A673 (cell line): ENCODE measurements around the gene ADM2. TPM values are rescaled to one million over a fixed set of nuclear protein-coding genes. Genes with fewer than 3 reads are reported as not detected.
A peak's percentile ranks its signal among the peaks of the same experiment; 100 is the strongest.

Experiments
- BruUV-seq: library from RNA; stranded (reverse); fragments of 400-500 nt; replicated peaks from 2 replicates; lab custom pipeline; 2021; lab: Mats Ljungman, UMichigan
- CTCF ChIA-PET: fragments of 300-600 bp; sonication (Branson Sonifier 250); formaldehyde crosslinking; loops from one replicate; lab custom pipeline; 2022; ENCODE audit warnings: antibody characterized with exemption; lab: Charles Lee
- POLR2A ChIA-PET: fragments of 300-600 bp; sonication (Branson Sonifier 250); formaldehyde crosslinking; loops from one replicate; lab custom pipeline; 2022; ENCODE audit warnings: antibody characterized with exemption; ENCODE audit not compliant: low non-redundant PET; lab: Charles Lee
- DNase-seq: peaks from one replicate; pipeline ENCODE4 v3.0.0-alpha.2; 2015; ENCODE audit warnings: low spot score
- H3K27ac ChIP-seq: fragments of 200-600 bp; sonication (generic); 2 replicates; pipeline ENCODE4 v1.5.1; 2016; ENCODE audit warnings: mixed run types, low read depth, mild to moderate bottlenecking, mixed read lengths, antibody characterized with exemption, low read length; ENCODE audit not compliant: poor library complexity, severe bottlenecking
- H3K27me3 ChIP-seq: fragments of 200-600 bp; sonication (generic); replicated peaks from 2 replicates; pipeline ENCODE4 v1.6.1; 2017; ENCODE audit warnings: mixed run types, low read depth, mild to moderate bottlenecking, mixed read lengths, antibody characterized with exemption, low read length; ENCODE audit not compliant: insufficient read depth, poor library complexity
- H3K36me3 ChIP-seq: fragments of 200-600 bp; sonication (generic); 2 replicates; pipeline ENCODE4 v1.6.1; 2016; ENCODE audit warnings: mixed run types, mild to moderate bottlenecking, mixed read lengths, antibody characterized with exemption, low read length; ENCODE audit not compliant: insufficient read depth, poor library complexity, severe bottlenecking
- H3K4me1 ChIP-seq: fragments of 200-600 bp; sonication (generic); 2 replicates; pipeline ENCODE4 v1.6.1; 2017; ENCODE audit warnings: mixed run types, mild to moderate bottlenecking, mixed read lengths, antibody characterized with exemption, low read length; ENCODE audit not compliant: insufficient read depth, poor library complexity, severe bottlenecking
- H3K4me3 ChIP-seq: fragments of 200-600 bp; sonication (generic); 2 replicates; pipeline ENCODE4 v1.5.1; 2016; ENCODE audit warnings: low read depth, mixed run types, mild to moderate bottlenecking, mixed read lengths, low read length; ENCODE audit not compliant: poor library complexity, severe bottlenecking
- H3K9me3 ChIP-seq: fragments of 200-600 bp; sonication (generic); 2 replicates; pipeline ENCODE4 v1.6.1; 2016; ENCODE audit warnings: mixed run types, low read depth, mild to moderate bottlenecking, mixed read lengths, antibody characterized with exemption, low read length; ENCODE audit not compliant: poor library complexity, severe bottlenecking
- EZH2 ChIP-seq: fragments of 200-600 bp; sonication (generic); IDR thresholded peaks from 2 replicates; pipeline ENCODE4 v1.6.1; 2017; ENCODE audit warnings: borderline replicate concordance, low read depth, mild to moderate bottlenecking, mixed read lengths, antibody characterized with exemption, low read length; ENCODE audit not compliant: poor library complexity, severe bottlenecking
- intact Hi-C: fragments of 100-400 bp; cut with micrococcal nuclease; formaldehyde crosslinking; loops from one replicate; pipeline ENCODE4 v1.10.0; 2022; ENCODE audit not compliant: unreplicated experiment
- total RNA-seq: library from RNA; stranded (reverse); gene quantifications from 2 replicates; pipeline ENCODE4 v1.2.3, GENCODE V29; 2021
- TF ChIP-seq, protein P1 (sequence below): fragments of 300-800, 200-600 bp; sonication (generic); conservative IDR thresholded peaks from 2 replicates; pipeline ENCODE4 v1.5.1; 2017; ENCODE audit warnings: low read depth, mild to moderate bottlenecking, antibody characterized with exemption, low read length, moderate library complexity, mixed read lengths

ADM2 gene
- total RNA-seq, 1 experiment from 2014 or later: 5.4 TPM

DNA sequence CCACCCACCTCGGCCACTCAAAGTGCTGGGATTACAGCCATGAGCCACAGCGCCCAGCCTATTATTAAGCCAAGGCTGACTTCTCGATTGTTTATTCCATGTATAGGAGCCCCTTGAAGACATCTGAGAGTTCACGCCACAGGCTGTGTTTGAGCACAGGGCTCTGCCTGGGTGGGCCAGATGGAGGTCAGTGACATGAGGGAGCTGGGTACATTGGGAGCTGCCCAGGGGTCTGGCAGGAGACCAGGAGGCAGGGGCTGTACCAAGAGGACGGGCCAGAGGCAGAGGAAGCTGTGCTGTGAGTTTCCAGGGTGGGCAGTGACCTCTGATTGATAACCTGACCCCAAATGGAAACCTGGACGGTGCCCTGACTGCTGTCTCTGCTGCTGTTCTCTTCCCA, 20.8 kb downstream of the ADM2 start:
- Histone ChIP-seq H3K4me1 (peaks cover 10% of the 10 kb centered on the region), H3K4me3 (no peak overlapping the region), H3K9me3 (no peaks in the 10 kb centered on the region), H3K27me3 (no peaks in the 10 kb centered on the region), H3K36me3 (peaks cover 29% of the 10 kb centered on the region), H3K27ac (no peak overlapping the region)
- ChIA-PET POLR2A (no interaction called here), CTCF (no interaction called here)
- intact Hi-C loops: no loop called here
- no TSS peak for BruUV-seq
- DNase-seq: no peak
- TF ChIP-seq EZH2: no peak
- TF ChIP-seq, protein P1, sequence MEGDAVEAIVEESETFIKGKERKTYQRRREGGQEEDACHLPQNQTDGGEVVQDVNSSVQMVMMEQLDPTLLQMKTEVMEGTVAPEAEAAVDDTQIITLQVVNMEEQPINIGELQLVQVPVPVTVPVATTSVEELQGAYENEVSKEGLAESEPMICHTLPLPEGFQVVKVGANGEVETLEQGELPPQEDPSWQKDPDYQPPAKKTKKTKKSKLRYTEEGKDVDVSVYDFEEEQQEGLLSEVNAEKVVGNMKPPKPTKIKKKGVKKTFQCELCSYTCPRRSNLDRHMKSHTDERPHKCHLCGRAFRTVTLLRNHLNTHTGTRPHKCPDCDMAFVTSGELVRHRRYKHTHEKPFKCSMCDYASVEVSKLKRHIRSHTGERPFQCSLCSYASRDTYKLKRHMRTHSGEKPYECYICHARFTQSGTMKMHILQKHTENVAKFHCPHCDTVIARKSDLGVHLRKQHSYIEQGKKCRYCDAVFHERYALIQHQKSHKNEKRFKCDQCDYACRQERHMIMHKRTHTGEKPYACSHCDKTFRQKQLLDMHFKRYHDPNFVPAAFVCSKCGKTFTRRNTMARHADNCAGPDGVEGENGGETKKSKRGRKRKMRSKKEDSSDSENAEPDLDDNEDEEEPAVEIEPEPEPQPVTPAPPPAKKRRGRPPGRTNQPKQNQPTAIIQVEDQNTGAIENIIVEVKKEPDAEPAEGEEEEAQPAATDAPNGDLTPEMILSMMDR: no peak

DNA sequence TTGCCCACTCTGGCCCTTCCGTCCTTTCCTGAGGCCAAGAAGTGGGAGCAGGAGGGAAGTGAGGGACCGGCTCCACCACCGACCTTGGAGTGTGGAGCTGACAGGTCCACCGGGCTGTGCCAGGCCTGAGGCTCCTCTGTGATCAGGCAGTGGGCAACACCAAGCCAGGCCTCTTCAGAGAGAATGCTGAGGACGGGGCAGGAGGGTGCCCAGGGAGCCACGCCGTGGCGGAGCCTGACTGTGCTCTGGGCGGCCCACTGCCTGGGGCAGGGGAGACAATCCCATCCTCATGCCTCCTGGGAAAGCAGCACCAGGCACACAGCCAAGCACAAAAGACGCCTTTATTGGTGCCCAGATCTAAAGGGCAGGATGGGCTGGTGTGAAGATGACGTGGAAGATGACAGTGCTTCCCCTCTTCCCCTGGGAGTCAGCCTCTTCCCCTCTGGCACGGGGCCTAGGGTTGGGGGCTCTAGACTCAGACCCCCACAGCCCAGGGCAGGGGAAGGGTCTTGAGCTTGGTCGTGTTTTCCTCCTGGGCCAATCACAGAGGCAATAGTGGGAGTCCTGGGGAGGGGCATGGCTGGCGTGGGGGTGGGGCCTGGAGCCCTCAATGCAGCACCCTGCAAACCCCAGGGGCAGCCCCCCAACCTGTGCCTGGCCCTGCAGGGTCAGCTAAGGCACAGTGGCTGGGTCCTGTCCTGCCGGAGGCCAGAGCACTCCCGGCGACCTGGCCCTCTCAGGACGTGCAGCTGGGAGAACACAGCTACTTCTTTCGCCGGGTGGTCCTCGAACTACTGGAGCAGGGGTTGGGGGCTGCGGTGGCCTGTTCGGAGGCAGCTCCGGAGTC, 21.5 kb downstream of the ADM2 start:
- Histone ChIP-seq H3K36me3 (peaks cover 29% of the 10 kb centered on the region), H3K27me3 (no peaks in the 10 kb centered on the region), H3K4me1 (peaks cover 10% of the 10 kb centered on the region), H3K4me3 (no peak overlapping the region), H3K9me3 (no peaks in the 10 kb centered on the region), H3K27ac (no peak overlapping the region)
- CTCF ChIA-PET: interaction anchor here (0.5 kb wide), 1 partner anchor 10 kb away, joined by 7 read pairs; no protein-coding TSS in a partner anchor
- intact Hi-C loops: no loop called here
- BruUV-seq: no TSS peak
- POLR2A ChIA-PET: no interaction called here
- TF ChIP-seq, protein P1: no peak
- TF ChIP-seq EZH2: no peak
- DNase-seq: no peak

DNA sequence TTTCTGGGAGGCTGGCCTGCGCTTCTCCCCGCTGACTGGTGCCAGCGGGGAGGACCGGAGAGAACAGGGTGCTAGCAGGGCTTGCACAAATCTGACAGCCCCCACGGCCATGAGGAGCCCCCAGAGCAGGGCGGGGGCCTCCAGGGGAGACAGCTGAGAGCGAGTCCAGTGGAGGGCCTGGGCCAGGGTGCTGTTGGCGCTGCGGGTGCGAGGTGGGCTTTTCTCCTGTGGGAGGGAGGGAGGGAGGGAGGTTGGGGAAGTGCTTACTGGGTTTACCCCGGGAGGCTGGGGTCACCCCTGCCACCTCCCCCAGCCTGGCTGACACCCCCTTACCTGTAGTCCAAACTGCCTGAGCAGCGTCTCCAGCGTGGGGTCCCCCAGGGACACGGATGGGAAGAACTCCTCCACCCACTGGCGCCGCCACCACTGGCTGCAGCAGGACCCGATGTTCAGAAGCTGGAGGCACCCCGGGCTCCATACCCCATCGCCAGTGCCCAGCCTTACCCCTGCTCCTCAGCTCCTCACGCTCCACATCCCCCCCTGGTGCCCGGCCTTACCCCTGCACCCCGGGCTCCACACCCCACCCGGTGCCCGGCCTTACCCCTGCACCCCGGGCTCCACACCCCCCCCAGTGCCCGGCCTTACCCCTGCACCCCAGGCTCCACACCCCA, 22.3 kb downstream of the ADM2 start:
- ChIA-PET CTCF (interaction anchor here (0.5 to 0.6 kb wide), 3 partner anchors 11 to 262 kb away, joined by 3 to 6 read pairs (median 3); no protein-coding TSS in a partner anchor), POLR2A (no interaction called here)
- Histone ChIP-seq H3K9me3 (no peaks in the 10 kb centered on the region), H3K27ac (no peak overlapping the region), H3K4me1 (peaks cover 7% of the 10 kb centered on the region), H3K4me3 (no peak overlapping the region), H3K36me3 (peaks cover 29% of the 10 kb centered on the region), H3K27me3 (no peaks in the 10 kb centered on the region)
- no TSS peak for BruUV-seq
- DNase-seq: peak; percentile 39
- intact Hi-C loops: no loop called here
- TF ChIP-seq EZH2: no peak
- TF ChIP-seq, protein P1: no peak
